Measurements from ENCODE around the gene ARL3.

DNA sequence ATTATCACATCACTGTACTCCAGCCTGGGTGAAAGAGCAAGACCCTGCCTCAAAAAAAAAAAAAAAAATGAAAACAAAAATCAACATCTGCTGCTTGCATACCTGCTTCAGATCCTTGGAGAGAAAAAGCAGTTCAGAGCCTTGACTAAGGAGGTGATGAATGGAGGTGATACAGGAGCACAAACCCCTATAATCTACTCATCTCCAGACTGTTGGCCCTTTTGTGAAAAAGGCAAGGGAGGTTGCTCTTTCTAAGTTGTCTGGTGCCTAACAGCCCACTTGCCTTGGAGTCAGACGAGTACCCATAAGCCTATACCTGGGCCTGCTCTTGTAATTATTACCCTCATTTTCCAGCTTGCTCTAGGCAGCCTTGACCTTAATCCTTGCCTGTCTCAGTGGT lies 1.7 kb upstream of the ARL3 start:
- TF ChIP-seq, protein P1, sequence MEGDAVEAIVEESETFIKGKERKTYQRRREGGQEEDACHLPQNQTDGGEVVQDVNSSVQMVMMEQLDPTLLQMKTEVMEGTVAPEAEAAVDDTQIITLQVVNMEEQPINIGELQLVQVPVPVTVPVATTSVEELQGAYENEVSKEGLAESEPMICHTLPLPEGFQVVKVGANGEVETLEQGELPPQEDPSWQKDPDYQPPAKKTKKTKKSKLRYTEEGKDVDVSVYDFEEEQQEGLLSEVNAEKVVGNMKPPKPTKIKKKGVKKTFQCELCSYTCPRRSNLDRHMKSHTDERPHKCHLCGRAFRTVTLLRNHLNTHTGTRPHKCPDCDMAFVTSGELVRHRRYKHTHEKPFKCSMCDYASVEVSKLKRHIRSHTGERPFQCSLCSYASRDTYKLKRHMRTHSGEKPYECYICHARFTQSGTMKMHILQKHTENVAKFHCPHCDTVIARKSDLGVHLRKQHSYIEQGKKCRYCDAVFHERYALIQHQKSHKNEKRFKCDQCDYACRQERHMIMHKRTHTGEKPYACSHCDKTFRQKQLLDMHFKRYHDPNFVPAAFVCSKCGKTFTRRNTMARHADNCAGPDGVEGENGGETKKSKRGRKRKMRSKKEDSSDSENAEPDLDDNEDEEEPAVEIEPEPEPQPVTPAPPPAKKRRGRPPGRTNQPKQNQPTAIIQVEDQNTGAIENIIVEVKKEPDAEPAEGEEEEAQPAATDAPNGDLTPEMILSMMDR (conservative IDR thresholded peaks at IDR 0.05 in 1 of 2, IDR thresholded peaks at IDR 0.05 in 1 of 2; ENCODE audit: low read depth in 1 of 2, low read length in 2 of 2), result no peak
- TF ChIP-seq EZH2 (IDR thresholded peaks at IDR 0.05; ENCODE audit: low read length, missing control alignments), result no peak
